ENCODE data around the gene VWA5B1. TPM values are rescaled to one million over a fixed set of nuclear protein-coding genes. Genes with fewer than 3 reads are reported as not detected.
A peak's percentile ranks its signal among the peaks of the same experiment; 100 is the strongest.

The VWA5B1 gene
- total and polyA plus RNA-seq, 10 donors, result 0.28 TPM; not detected in 9

- Histone ChIP-seq H3K9me3 (no peaks in the 10 kb centered on the region), H3K27ac (no peak overlapping the region), H3K27me3 (replicated peaks in 1 of 7) (peaks cover 0 to 78% (median 5%) of the 10 kb centered on the region in 7 donors), H3K4me3 (no peak overlapping the region), H3K36me3 (no peaks in the 10 kb centered on the region), H3K4me1 (no peaks in the 10 kb centered on the region)
- intact Hi-C loops (cut with DNase I; ENCODE audit: low total_unique reads), result no loop called here
- TF ChIP-seq POLR2AphosphoS5 (IDR thresholded peaks at IDR 0.05) (no peak), POLR2A (IDR thresholded peaks at IDR 0.05) (no peak), CTCF (IDR thresholded peaks at IDR 0.05 in 8 of 11, conservative IDR thresholded peaks at IDR 0.05 in 3 of 11) (no peak)
- DNase-seq, result no peak
- WGBS, 5 donors, result 60 to 85% (median 76%) methylated on average over 2 of the region's 2 CpGs
Observed at GRCh38 chr1:20373764-20374163, 83.1 kb downstream of the VWA5B1 start.

GRCh38 chr1:20375563-20375962 is 84.9 kb downstream of the VWA5B1 start:
- no peak for TF ChIP-seq CTCF (IDR thresholded peaks at IDR 0.05 in 8 of 11, conservative IDR thresholded peaks at IDR 0.05 in 3 of 11)
- no peak for TF ChIP-seq POLR2A (IDR thresholded peaks at IDR 0.05)
- no peak for TF ChIP-seq POLR2AphosphoS5 (IDR thresholded peaks at IDR 0.05)
- intact Hi-C loops (cut with DNase I; ENCODE audit: low total_unique reads), result loop anchor here (5.0 kb wide), 1 partner anchor 112 kb away; the partner anchor contains the start of gene CAMK2N1
- no peaks in the 10 kb centered on the region for H3K36me3 ChIP-seq
- peaks cover 0 to 5% (median 0%) of the 10 kb centered on the region in 6 donors for H3K4me1 ChIP-seq
- no peak for DNase-seq
- H3K4me3 ChIP-seq, result no peak overlapping the region
- H3K9me3 ChIP-seq, result no peaks in the 10 kb centered on the region
- H3K27me3 ChIP-seq (replicated peaks in 1 of 7), result peaks cover 0 to 76% (median 5%) of the 10 kb centered on the region in 7 donors
- H3K27ac ChIP-seq, result no peak overlapping the region
- WGBS, 5 donors, result 66 to 83% (median 77%) methylated on average over 8 of the region's 8 CpGs

GRCh38 chr1:20376171-20376570 is 85.5 kb downstream of the VWA5B1 start:
- Histone ChIP-seq H3K9me3 (no peaks in the 10 kb centered on the region), H3K36me3 (no peaks in the 10 kb centered on the region), H3K27ac (no peak overlapping the region), H3K27me3 (replicated peaks in 1 of 7) (peaks cover 0 to 74% (median 2%) of the 10 kb centered on the region in 7 donors), H3K4me3 (no peak overlapping the region), H3K4me1 (peaks cover 0 to 10% (median 2%) of the 10 kb centered on the region in 6 donors)
- WGBS, 5 donors, result 69 to 86% (median 74%) methylated on average over 4 of the region's 4 CpGs
- intact Hi-C loops (cut with DNase I; ENCODE audit: low total_unique reads), result loop anchor here (5.0 kb wide), 1 partner anchor 111 kb away; the partner anchor contains the start of gene CAMK2N1
- TF ChIP-seq POLR2A (IDR thresholded peaks at IDR 0.05) (no peak), POLR2AphosphoS5 (IDR thresholded peaks at IDR 0.05) (no peak), CTCF (IDR thresholded peaks at IDR 0.05 in 8 of 11, conservative IDR thresholded peaks at IDR 0.05 in 3 of 11) (no peak)
- DNase-seq, result no peak

- intact Hi-C loops (cut with DNase I; ENCODE audit: low total_unique reads), result loop anchor here (5.0 kb wide), 1 partner anchor 110 kb away; the partner anchor contains the start of gene CAMK2N1
- DNase-seq, result peak; percentile 79
- TF ChIP-seq POLR2AphosphoS5 (IDR thresholded peaks at IDR 0.05) (no peak), CTCF (IDR thresholded peaks at IDR 0.05 in 8 of 11, conservative IDR thresholded peaks at IDR 0.05 in 3 of 11) (peak; percentile 42 to 84 (median 73))
- Histone ChIP-seq H3K4me3 (no peak overlapping the region), H3K27ac (no peak overlapping the region), H3K27me3 (replicated peaks in 1 of 7) (peaks cover 0 to 66% (median 0%) of the 10 kb centered on the region in 7 donors), H3K36me3 (no peaks in the 10 kb centered on the region), H3K9me3 (no peaks in the 10 kb centered on the region), H3K4me1 (peaks cover 0 to 10% (median 2%) of the 10 kb centered on the region in 6 donors)
- 13 to 19% (median 15%) methylated on average over 6 to 8 of the region's 8 CpGs for WGBS, 5 donors
Observed at GRCh38 chr1:20376880-20377494, 86.3 kb downstream of the VWA5B1 start.

All from spleen (tissue), 11 donors.